ENCODE measurements around the gene MTCL3.

MTCL3 gene

DNA sequence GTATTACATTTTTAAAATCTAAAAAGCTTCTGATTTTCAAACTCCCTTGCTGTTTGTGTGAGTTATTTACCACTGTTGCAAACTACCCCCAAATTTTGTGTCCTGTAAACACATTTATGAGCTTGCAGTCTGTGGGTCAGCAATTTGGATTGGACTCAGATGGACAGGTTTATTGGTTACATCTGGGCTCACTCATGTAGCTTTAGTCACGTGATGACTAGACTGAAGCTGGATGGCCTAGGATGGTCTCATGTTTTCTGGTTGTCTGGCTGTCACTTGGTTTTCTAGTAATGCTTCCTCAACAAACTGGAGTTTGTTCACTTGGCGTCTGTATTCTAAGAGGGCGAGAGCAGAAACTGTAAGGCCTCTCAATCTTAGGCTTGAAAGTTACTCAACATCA, 45.6 kb upstream of the MTCL3 start:
- H3K4me1 Mint-ChIP-seq = no peaks in the 10 kb centered on the region
- Histone ChIP-seq H3K79me2 (ENCODE audit: insufficient read depth, low read length) (no peaks in the 10 kb centered on the region), H3K14ac (ENCODE audit: insufficient read depth, low read length) (no peak overlapping the region), H3K56ac (ENCODE audit: insufficient read length, low read depth, low read length) (no peak overlapping the region), H3K27me3 (ENCODE audit: insufficient read depth, low read length) (no peaks in the 10 kb centered on the region), H3K27ac (ENCODE audit: insufficient read length, low read depth, low read length) (no peak overlapping the region), H2BK120ac (ENCODE audit: low read depth, low read length, poor library complexity, severe bottlenecking) (no peak overlapping the region), H3K9ac (ENCODE audit: extremely low read depth, insufficient read length, low read length) (no peak overlapping the region), H4K20me1 (ENCODE audit: control insufficient read depth, insufficient read depth, insufficient read length) (no peaks in the 10 kb centered on the region), H3K4me2 (ENCODE audit: insufficient read depth, insufficient read length, low read length) (no peak overlapping the region), H3K4me1 (ENCODE audit: insufficient read depth, low read length) (no peaks in the 10 kb centered on the region), H3K23ac (ENCODE audit: insufficient read length, low read depth, low read length) (no peak overlapping the region), H2BK5ac (ENCODE audit: insufficient read length, low read length) (no peak overlapping the region), H2AFZ (ENCODE audit: low read length) (no peak overlapping the region), H3T11ph (ENCODE audit: low read length) (no peak overlapping the region), H3K18ac (ENCODE audit: insufficient read length, low read depth, low read length) (no peak overlapping the region), H3K23me2 (ENCODE audit: insufficient read length, low read depth, low read length, poor library complexity, severe bottlenecking) (no peaks in the 10 kb centered on the region), H4K8ac (replicated peaks; ENCODE audit: insufficient read length, low read depth, low read length) (no peak overlapping the region), H4K91ac (ENCODE audit: insufficient read length, low read depth, low read length) (no peak overlapping the region), H2AK5ac (ENCODE audit: insufficient read length, low read length) (no peak overlapping the region), H4K5ac (ENCODE audit: insufficient read length, low read depth, low read length) (no peak overlapping the region), H3K79me1 (ENCODE audit: insufficient read depth, low read depth, low read length, poor library complexity, severe bottlenecking) (no peaks in the 10 kb centered on the region), H2BK20ac (ENCODE audit: low read depth, low read length, poor library complexity, severe bottlenecking) (no peak overlapping the region), H2BK12ac (ENCODE audit: insufficient read length, low read depth, low read length) (no peak overlapping the region), H3K9me3 (ENCODE audit: control insufficient read depth, low read depth, low read length) (no peaks in the 10 kb centered on the region), H3K4ac (ENCODE audit: low read depth, low read length) (no peak overlapping the region), H2BK15ac (ENCODE audit: low read depth, low read length) (no peak overlapping the region)
- no peaks in the 10 kb centered on the region for H3K36me3 Mint-ChIP-seq (ENCODE audit: insufficient read depth in 1 of 3, low read depth in 3 of 3)
- no peaks in the 10 kb centered on the region for H3K9me3 Mint-ChIP-seq
- DNase-seq = no peak
- no peaks in the 10 kb centered on the region for H3K27me3 Mint-ChIP-seq (ENCODE audit: low read depth)
- H3K4me3 Mint-ChIP-seq = no peak overlapping the region
- WGBS (ENCODE audit: extremely low coverage, insufficient read length, low lambda C conversion rate) = no CpG with 5 or more reads among the region's 3 CpGs
- H3K27ac Mint-ChIP-seq = no peak overlapping the region
- TF ChIP-seq, protein P1, sequence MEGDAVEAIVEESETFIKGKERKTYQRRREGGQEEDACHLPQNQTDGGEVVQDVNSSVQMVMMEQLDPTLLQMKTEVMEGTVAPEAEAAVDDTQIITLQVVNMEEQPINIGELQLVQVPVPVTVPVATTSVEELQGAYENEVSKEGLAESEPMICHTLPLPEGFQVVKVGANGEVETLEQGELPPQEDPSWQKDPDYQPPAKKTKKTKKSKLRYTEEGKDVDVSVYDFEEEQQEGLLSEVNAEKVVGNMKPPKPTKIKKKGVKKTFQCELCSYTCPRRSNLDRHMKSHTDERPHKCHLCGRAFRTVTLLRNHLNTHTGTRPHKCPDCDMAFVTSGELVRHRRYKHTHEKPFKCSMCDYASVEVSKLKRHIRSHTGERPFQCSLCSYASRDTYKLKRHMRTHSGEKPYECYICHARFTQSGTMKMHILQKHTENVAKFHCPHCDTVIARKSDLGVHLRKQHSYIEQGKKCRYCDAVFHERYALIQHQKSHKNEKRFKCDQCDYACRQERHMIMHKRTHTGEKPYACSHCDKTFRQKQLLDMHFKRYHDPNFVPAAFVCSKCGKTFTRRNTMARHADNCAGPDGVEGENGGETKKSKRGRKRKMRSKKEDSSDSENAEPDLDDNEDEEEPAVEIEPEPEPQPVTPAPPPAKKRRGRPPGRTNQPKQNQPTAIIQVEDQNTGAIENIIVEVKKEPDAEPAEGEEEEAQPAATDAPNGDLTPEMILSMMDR (conservative IDR thresholded peaks at IDR 0.05) = no peak

Data from H9 (cell line).